Measurements from ENCODE around the gene ZNF774. TPM values are rescaled to one million over a fixed set of nuclear protein-coding genes. Genes with fewer than 3 reads are reported as not detected.

ZNF774 gene
- total and polyA plus RNA-seq, 2 of the 13 experiments (the other 11 are each of a cell fraction or from before 2014, with no cell fraction given): 0.59 to 1.4 TPM

DNA sequence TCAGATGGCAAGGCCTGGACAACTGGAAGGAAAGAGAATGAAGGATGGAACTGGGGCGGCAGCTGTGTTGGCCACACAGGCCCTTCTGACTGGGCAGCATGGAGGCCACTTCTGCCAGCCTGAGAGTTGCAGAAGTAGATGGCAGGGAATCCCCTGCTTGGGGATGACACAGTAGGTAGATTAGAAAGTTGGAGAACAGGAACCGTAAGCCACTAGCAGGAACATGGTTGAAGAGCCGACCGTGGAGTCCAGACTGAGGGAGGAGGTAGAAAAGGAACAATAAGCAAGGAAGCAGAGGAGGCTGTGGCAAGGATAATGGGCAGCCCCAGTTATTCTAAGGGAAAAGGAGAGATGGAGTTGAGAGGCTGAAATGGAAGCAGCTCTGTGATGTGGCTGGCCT, 26.4 kb upstream of the ZNF774 start:
- Histone ChIP-seq H3K9me3 (ENCODE audit: low read length) (no peaks in the 10 kb centered on the region), H3K27ac (ENCODE audit: extremely low read length, insufficient read depth, low read length) (no peak overlapping the region), H3K36me3 (replicated peaks in 1 of 2; ENCODE audit: control insufficient read depth in 1 of 2, insufficient read depth in 2 of 2, low read length in 2 of 2) (no peaks in the 10 kb centered on the region), H3K27me3 (ENCODE audit: control insufficient read depth in 1 of 2, insufficient read depth in 2 of 2, low read length in 2 of 2) (no peaks in the 10 kb centered on the region), H3K79me2 (ENCODE audit: insufficient read depth, low read length) (no peaks in the 10 kb centered on the region), H4K20me1 (ENCODE audit: insufficient read depth, low read length) (no peaks in the 10 kb centered on the region), H3K9ac (ENCODE audit: insufficient read depth, low read depth, low read length) (no peak overlapping the region), H3K4me1 (ENCODE audit: insufficient read depth, low read length) (0 out of 2 replicates have a peak, but pooled peaks cover under 1% of the 10 kb centered on the region), H3K4me3 (replicated peaks in 1 of 3; ENCODE audit: insufficient read depth in 1 of 3, low read depth in 2 of 3, low read length in 3 of 3) (no peak overlapping the region), H2AFZ (ENCODE audit: low read length) (no peak overlapping the region), H3K4me2 (ENCODE audit: low read depth, low read length) (no peak overlapping the region)
- in situ Hi-C loops (cut with HindIII; ENCODE audit: extremely low pct_ligation_motif_present, low pct_unique_long_range_greater_than_20kb): no loop called here
- DNase-seq (ENCODE audit: low spot score) (no peak), ATAC-seq (no peak), FAIRE-seq (no peak)
- no TSS peak for BruUV-seq (replicated peaks)
- ChIA-PET CTCF (ENCODE audit: low intra/inter-chr PET ratio, low total read pairs) (no interaction called here), POLR2A (no interaction called here)
- intact Hi-C loops (cut with micrococcal nuclease; ENCODE audit: unreplicated experiment): no loop called here
- WGBS (ENCODE audit: low lambda C conversion rate): 77% methylated on average over 4 of the region's 4 CpGs
- TF ChIP-seq ZNF549 (CRISPR knock-in tag; IDR thresholded peaks at IDR 0.05): no peak
- 0 out of 2 replicates have a peak, but pooled peaks have one; percentile 32 for TF ChIP-seq ZSCAN22 (CRISPR knock-in tag; IDR thresholded peaks at IDR 0.05)

DNA sequence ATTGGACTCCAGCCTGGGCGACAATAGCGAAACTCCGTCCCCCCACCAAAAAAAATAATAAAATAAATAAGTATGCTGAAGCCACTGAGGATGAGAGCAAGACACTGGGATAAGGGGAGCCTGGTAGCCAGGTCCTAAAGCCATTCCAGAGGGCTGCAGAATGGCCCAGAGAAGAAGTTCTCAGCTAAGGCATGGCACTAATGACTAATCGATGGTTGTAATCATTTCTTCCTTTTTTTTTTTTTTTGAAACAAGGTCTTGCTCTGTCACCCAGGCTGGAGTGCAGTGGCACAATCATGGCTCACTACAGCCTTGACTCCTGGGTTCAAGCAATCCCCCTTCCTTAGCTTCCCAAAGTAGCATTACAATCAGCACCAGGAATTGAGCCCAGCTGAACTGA, 25.6 kb upstream of the ZNF774 start:
- in situ Hi-C loops (cut with HindIII; ENCODE audit: extremely low pct_ligation_motif_present, low pct_unique_long_range_greater_than_20kb) (no loop called here), intact Hi-C loops (cut with micrococcal nuclease; ENCODE audit: unreplicated experiment) (no loop called here)
- ATAC-seq: no peak
- H4K20me1 ChIP-seq (ENCODE audit: insufficient read depth, low read length): no peaks in the 10 kb centered on the region
- H3K9ac ChIP-seq (ENCODE audit: insufficient read depth, low read depth, low read length): no peak overlapping the region
- no peak overlapping the region for H3K4me2 ChIP-seq (ENCODE audit: low read depth, low read length)
- TF ChIP-seq RFX3 (CRISPR knock-in tag; IDR thresholded peaks at IDR 0.05) (no peak), RORA (CRISPR knock-in tag; IDR thresholded peaks at IDR 0.05) (no peak)
- TF ChIP-seq, protein P1, sequence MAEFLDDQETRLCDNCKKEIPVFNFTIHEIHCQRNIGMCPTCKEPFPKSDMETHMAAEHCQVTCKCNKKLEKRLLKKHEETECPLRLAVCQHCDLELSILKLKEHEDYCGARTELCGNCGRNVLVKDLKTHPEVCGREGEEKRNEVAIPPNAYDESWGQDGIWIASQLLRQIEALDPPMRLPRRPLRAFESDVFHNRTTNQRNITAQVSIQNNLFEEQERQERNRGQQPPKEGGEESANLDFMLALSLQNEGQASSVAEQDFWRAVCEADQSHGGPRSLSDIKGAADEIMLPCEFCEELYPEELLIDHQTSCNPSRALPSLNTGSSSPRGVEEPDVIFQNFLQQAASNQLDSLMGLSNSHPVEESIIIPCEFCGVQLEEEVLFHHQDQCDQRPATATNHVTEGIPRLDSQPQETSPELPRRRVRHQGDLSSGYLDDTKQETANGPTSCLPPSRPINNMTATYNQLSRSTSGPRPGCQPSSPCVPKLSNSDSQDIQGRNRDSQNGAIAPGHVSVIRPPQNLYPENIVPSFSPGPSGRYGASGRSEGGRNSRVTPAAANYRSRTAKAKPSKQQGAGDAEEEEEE (CRISPR knock-in tag; IDR thresholded peaks at IDR 0.05; ENCODE audit: borderline replicate concordance): no peak
- no peak for FAIRE-seq
- H3K27me3 ChIP-seq (ENCODE audit: control insufficient read depth in 1 of 2, insufficient read depth in 2 of 2, low read length in 2 of 2): no peaks in the 10 kb centered on the region
- H3K4me1 ChIP-seq (ENCODE audit: insufficient read depth, low read length): 0 out of 2 replicates have a peak, but pooled peaks cover 4% of the 10 kb centered on the region
- no peaks in the 10 kb centered on the region for H3K79me2 ChIP-seq (ENCODE audit: insufficient read depth, low read length)
- H3K36me3 ChIP-seq (replicated peaks in 1 of 2; ENCODE audit: control insufficient read depth in 1 of 2, insufficient read depth in 2 of 2, low read length in 2 of 2): no peaks in the 10 kb centered on the region
- 70% methylated on average over 4 of the region's 4 CpGs for WGBS (ENCODE audit: low lambda C conversion rate)
- no peak overlapping the region for H3K27ac ChIP-seq (ENCODE audit: extremely low read length, insufficient read depth, low read length)
- H3K9me3 ChIP-seq (ENCODE audit: low read length): no peaks in the 10 kb centered on the region
- no peak overlapping the region for H3K4me3 ChIP-seq (replicated peaks in 1 of 3; ENCODE audit: insufficient read depth in 1 of 3, low read depth in 2 of 3, low read length in 3 of 3)
- no peak for DNase-seq (ENCODE audit: low spot score)
- CTCF ChIA-PET (ENCODE audit: low intra/inter-chr PET ratio, low total read pairs): no interaction called here
- no peak overlapping the region for H2AFZ ChIP-seq (ENCODE audit: low read length)
- BruUV-seq (replicated peaks): no TSS peak
- POLR2A ChIA-PET: no interaction called here
